HG02840 (cell line): ENCODE data around the gene TRPM4.
"Not testable (repeated sequence)": the region's sequence is repeated elsewhere in the genome, so short reads cannot be mapped to it uniquely, and the experiment has no call there.

Experiments used
- ATAC-seq: cut with Tn5 transposase; IDR thresholded peaks from one replicate; pipeline ENCODE4 v1.9.1; 2021; ENCODE audit warnings: mild to moderate bottlenecking, moderate library complexity, moderate number of reproducible peaks; ENCODE audit not compliant: unreplicated experiment, low FRiP score

TRPM4 gene

GRCh38 chr19:49157445-49158224 lies at the start of gene TRPM4:
Gene TRPM4, plus strand, starts transcription at chr19:49157792. Its CDS starts 75 bp downstream, at chr19:49157867.
- ATAC-seq = no peak

GRCh38 chr19:49109051-49109450 lies 48.5 kb upstream of the TRPM4 start:
- ATAC-seq = no peak

GRCh38 chr19:49109569-49110233 lies 47.9 kb upstream of the TRPM4 start:
- no peak for ATAC-seq

- ATAC-seq = no peak
Observed at GRCh38 chr19:49110567-49110966, 47.0 kb upstream of the TRPM4 start.

GRCh38 chr19:49111218-49111998 lies 46.2 kb upstream of the TRPM4 start:
- no peak for ATAC-seq

GRCh38 chr19:49113762-49114629 lies 43.6 kb upstream of the TRPM4 start, which contains the start of gene LIN7B:
Gene LIN7B, plus strand, starts transcription at chr19:49114370. Its CDS starts 35 bp downstream, at chr19:49114405.
- ATAC-seq = no peak

GRCh38 chr19:49114630-49115363 lies 42.8 kb upstream of the TRPM4 start:
- ATAC-seq = no peak

GRCh38 chr19:49116544-49116943 lies 41.0 kb upstream of the TRPM4 start:
- ATAC-seq = no peak

- ATAC-seq = no peak
Observed at GRCh38 chr19:49117677-49118564, 39.7 kb upstream of the TRPM4 start.

GRCh38 chr19:49118565-49119410 lies 38.8 kb upstream of the TRPM4 start, which contains the start of gene C19orf73:
Gene C19orf73, minus strand, starts transcription at chr19:49119143. Its CDS starts 121 bp downstream, at chr19:49119022.
- peak; percentile 77 for ATAC-seq

- ATAC-seq = no peak
Observed at GRCh38 chr19:49119411-49120324, 37.9 kb upstream of the TRPM4 start, which contains the start of gene PPFIA3. Gene PPFIA3, plus strand, starts transcription at chr19:49119544. Its CDS starts 8,330 bp downstream, at chr19:49127874.

GRCh38 chr19:49120325-49120683 lies 37.3 kb upstream of the TRPM4 start:
- ATAC-seq = no peak

GRCh38 chr19:49120868-49121267 lies 36.7 kb upstream of the TRPM4 start:
- ATAC-seq = no peak

- not testable (repeated sequence) for ATAC-seq
Observed at GRCh38 chr19:49121841-49122240, 35.8 kb upstream of the TRPM4 start.

GRCh38 chr19:49123285-49123684 lies 34.3 kb upstream of the TRPM4 start:
- not testable (repeated sequence) for ATAC-seq

GRCh38 chr19:49125025-49125731 lies 32.4 kb upstream of the TRPM4 start:
- ATAC-seq = no peak
